OCI-LY3 (cell line): ENCODE results near the gene CHD6.

Source experiments
- EZH2phosphoT487 ChIP-seq: fragments of 200-600 bp; shearing (Covaris generic); IDR thresholded peaks from 2 replicates; pipeline ENCODE4 v1.6.1; 2018; ENCODE audit warnings: antibody characterized with exemption, mixed run types, low read depth
- TF ChIP-seq, protein P1 (sequence below): fragments of 200-600, 300-600 bp; sonication (generic); IDR thresholded peaks from 2 replicates; pipeline ENCODE4 v1.5.1; 2014; ENCODE audit warnings: antibody characterized with exemption, low read length, low read depth

DNA sequence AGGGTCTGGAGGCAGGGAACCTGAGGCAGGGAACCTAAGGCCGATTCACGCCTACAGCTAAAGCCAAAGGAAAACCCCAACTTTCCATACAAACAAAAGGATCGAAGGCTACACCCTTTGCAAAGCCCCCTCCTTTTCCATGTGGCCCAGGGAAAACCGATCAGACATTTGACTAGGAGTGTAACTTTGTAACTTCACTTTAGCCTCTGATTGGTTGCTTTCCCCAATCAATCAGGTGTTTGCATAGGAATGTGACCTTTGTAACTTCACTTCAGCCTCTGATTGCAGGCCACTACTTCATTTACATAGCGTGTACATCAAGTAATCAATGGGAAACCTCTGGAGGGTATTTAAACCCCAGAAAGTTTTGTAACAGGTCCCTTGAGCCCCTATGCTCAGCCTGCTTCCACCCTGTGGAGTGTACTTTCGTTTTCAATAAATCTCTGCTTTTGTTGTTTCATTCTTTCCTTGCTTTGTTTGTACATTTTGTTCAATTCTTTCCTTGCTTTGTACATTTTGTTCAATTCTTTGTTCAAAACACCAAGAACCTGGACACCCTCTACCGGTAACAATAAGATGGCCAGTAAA is 43.3 kb downstream of the CHD6 start:
- TF ChIP-seq, protein P1, sequence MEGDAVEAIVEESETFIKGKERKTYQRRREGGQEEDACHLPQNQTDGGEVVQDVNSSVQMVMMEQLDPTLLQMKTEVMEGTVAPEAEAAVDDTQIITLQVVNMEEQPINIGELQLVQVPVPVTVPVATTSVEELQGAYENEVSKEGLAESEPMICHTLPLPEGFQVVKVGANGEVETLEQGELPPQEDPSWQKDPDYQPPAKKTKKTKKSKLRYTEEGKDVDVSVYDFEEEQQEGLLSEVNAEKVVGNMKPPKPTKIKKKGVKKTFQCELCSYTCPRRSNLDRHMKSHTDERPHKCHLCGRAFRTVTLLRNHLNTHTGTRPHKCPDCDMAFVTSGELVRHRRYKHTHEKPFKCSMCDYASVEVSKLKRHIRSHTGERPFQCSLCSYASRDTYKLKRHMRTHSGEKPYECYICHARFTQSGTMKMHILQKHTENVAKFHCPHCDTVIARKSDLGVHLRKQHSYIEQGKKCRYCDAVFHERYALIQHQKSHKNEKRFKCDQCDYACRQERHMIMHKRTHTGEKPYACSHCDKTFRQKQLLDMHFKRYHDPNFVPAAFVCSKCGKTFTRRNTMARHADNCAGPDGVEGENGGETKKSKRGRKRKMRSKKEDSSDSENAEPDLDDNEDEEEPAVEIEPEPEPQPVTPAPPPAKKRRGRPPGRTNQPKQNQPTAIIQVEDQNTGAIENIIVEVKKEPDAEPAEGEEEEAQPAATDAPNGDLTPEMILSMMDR = no peak
- no peak for TF ChIP-seq EZH2phosphoT487
